ENCODE results near the gene STIM1.

STIM1 gene

DNA sequence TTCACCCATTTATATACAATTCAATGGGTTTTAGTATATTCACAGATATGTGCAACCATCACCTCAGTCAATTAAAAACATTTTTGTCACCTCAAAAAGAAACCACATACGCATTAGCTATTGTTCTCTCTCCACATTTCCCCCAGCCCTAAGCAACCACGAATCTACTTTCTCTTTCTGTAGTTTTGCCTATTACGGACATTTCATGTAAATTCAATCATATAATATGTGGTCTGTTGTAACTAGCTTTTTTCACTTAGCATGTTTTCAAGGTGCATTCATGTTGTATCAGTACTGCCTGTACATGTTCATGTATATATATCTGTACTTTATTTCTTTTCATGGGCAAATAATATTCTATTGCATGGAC is 134.4 kb downstream of the STIM1 start:
- Histone ChIP-seq H3K36me3 (ENCODE audit: control insufficient read depth, insufficient read depth, low read length) (no peaks in the 10 kb centered on the region; the same call in none of the 2 replicates), H3K4me3 (replicated peaks; ENCODE audit: low read depth, low read length) (no peak overlapping the region), H3K27me3 (replicated peaks; ENCODE audit: control insufficient read depth, insufficient read depth, low read length) (no peaks in the 10 kb centered on the region)
- no peak for DNase-seq (ENCODE audit: extremely low read depth, insufficient read length)
- TF ChIP-seq, protein P1, sequence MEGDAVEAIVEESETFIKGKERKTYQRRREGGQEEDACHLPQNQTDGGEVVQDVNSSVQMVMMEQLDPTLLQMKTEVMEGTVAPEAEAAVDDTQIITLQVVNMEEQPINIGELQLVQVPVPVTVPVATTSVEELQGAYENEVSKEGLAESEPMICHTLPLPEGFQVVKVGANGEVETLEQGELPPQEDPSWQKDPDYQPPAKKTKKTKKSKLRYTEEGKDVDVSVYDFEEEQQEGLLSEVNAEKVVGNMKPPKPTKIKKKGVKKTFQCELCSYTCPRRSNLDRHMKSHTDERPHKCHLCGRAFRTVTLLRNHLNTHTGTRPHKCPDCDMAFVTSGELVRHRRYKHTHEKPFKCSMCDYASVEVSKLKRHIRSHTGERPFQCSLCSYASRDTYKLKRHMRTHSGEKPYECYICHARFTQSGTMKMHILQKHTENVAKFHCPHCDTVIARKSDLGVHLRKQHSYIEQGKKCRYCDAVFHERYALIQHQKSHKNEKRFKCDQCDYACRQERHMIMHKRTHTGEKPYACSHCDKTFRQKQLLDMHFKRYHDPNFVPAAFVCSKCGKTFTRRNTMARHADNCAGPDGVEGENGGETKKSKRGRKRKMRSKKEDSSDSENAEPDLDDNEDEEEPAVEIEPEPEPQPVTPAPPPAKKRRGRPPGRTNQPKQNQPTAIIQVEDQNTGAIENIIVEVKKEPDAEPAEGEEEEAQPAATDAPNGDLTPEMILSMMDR (IDR thresholded peaks at IDR 0.05; ENCODE audit: insufficient read depth, low read length, poor library complexity, severe bottlenecking) = no peak

DNA sequence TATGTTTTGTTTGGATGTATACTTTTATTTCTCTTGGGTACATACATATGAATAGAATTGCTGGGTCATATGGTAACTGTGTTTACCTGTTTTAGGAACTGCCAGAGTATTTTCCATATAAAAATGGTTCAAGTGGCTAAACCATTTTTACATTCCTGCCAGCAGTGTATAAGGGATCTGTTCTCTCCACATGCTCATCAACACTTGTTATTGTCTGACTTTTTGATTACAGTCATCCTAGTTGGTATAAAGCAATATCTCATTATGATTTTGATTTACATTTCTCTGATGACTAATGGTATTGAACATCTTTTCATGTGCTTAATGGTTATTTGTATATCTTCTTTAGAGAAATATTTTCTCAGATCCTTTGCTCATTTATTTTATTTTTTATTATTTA is 134.9 kb downstream of the STIM1 start:
- DNase-seq (ENCODE audit: extremely low read depth, insufficient read length) = no peak
- TF ChIP-seq, protein P1 (IDR thresholded peaks at IDR 0.05; ENCODE audit: insufficient read depth, low read length, poor library complexity, severe bottlenecking) = no peak

DNA sequence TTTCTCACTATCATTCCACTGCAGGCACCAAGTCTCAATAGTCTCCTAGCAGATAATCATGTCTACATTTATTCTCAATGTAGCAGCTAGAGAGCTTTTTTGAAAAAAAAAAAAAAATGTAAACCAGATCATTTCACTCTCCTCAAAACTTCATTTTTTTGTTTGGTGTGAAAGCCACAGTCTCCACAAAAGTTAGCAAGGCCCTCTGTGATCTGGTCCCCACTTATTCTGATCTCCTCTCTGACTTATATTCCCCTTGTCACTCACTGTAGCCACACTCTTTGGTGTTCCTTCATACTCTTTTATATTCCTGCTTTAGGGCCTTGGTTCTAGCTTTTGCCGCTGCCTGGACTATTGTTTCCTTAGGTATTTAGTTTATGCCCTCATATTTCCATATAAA is 137.5 kb downstream of the STIM1 start:
- H3K4me3 ChIP-seq (replicated peaks; ENCODE audit: low read depth, low read length) = no peak overlapping the region
- no peaks in the 10 kb centered on the region for H3K27me3 ChIP-seq (replicated peaks; ENCODE audit: control insufficient read depth, insufficient read depth, low read length)
- no peaks in the 10 kb centered on the region; the same call in 1 of the 2 replicates for H3K36me3 ChIP-seq (ENCODE audit: control insufficient read depth, insufficient read depth, low read length)
- TF ChIP-seq, protein P1 (IDR thresholded peaks at IDR 0.05; ENCODE audit: insufficient read depth, low read length, poor library complexity, severe bottlenecking) = no peak
- no peak for DNase-seq (ENCODE audit: extremely low read depth, insufficient read length)

More for the DNA sequence above, 134.9 kb downstream of the STIM1 start:
- no peaks in the 10 kb centered on the region; the same call in 1 of the 2 replicates for H3K36me3 ChIP-seq (ENCODE audit: control insufficient read depth, insufficient read depth, low read length)
- no peaks in the 10 kb centered on the region for H3K27me3 ChIP-seq (replicated peaks; ENCODE audit: control insufficient read depth, insufficient read depth, low read length)
- no peak overlapping the region for H3K4me3 ChIP-seq (replicated peaks; ENCODE audit: low read depth, low read length)

DNA sequence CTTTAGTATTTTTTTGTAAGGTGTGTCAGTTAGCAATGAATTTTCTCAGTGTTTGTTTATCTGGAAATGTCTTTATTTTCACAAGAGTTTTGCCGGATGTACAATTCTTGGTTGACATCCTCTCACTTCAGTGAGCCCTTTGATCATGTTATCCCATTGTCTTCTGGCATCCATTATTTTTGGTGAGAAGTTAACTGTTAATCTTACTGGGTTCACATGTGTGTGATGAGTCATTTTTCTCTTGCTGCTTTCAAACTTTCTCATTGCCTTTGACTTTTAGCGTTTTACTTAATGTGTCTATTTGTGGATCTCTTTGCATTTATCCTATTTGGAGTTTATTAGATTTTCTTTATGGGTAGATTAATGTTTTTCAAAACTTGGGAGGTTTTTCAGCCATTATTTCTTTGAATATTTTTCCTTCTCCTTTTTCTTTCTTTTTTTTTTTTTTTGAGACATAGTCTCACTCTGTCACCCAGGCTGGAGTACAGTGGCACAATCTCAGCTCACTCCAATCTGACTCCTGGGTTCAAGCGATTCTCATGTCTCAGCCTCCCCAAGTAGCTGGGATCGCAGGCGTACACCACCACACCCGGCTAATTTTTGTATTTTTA is 138.7 kb downstream of the STIM1 start:
- H3K4me3 ChIP-seq (replicated peaks; ENCODE audit: low read depth, low read length) = no peak overlapping the region
- DNase-seq (ENCODE audit: extremely low read depth, insufficient read length) = no peak
- no peaks in the 10 kb centered on the region; the same call in 1 of the 2 replicates for H3K36me3 ChIP-seq (ENCODE audit: control insufficient read depth, insufficient read depth, low read length)
- TF ChIP-seq, protein P1 (IDR thresholded peaks at IDR 0.05; ENCODE audit: insufficient read depth, low read length, poor library complexity, severe bottlenecking) = no peak
- H3K27me3 ChIP-seq (replicated peaks; ENCODE audit: control insufficient read depth, insufficient read depth, low read length) = no peaks in the 10 kb centered on the region

DNA sequence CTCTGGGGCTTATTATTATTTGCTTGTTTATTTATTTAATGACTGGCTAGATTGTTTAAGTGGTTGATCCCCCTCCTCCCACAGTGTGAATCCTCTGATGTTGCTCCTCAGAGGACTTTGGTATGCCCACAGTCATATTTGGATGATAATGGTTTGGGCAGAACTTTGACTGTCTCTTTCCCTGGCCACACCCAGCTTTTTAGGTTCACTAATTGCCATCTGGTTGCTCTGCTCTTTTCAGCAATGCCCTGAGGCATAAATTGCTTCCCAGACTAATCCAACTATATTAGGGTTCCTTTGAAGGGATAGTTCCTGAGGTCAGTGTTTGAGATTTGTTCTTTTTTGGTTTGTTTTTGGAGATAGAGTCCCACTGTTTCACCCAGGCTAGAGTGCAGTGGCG is 139.8 kb downstream of the STIM1 start:
- Histone ChIP-seq H3K36me3 (ENCODE audit: control insufficient read depth, insufficient read depth, low read length) (no peaks in the 10 kb centered on the region), H3K4me3 (replicated peaks; ENCODE audit: low read depth, low read length) (no peak overlapping the region), H3K27me3 (replicated peaks; ENCODE audit: control insufficient read depth, insufficient read depth, low read length) (no peaks in the 10 kb centered on the region)
- DNase-seq (ENCODE audit: extremely low read depth, insufficient read length) = no peak
- TF ChIP-seq, protein P1 (IDR thresholded peaks at IDR 0.05; ENCODE audit: insufficient read depth, low read length, poor library complexity, severe bottlenecking) = no peak

All from GM06990 (cell line).